ENCODE measurements around the gene FHL3.

FHL3 gene, protein sequence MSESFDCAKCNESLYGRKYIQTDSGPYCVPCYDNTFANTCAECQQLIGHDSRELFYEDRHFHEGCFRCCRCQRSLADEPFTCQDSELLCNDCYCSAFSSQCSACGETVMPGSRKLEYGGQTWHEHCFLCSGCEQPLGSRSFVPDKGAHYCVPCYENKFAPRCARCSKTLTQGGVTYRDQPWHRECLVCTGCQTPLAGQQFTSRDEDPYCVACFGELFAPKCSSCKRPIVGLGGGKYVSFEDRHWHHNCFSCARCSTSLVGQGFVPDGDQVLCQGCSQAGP

GRCh38 chr1:38005195-38006007, at the start of gene FHL3:
Gene FHL3 (minus strand): TSS chr1:38005514. CDS start chr1:37999412, 6,102 bp downstream.
- TF ChIP-seq, protein P1, sequence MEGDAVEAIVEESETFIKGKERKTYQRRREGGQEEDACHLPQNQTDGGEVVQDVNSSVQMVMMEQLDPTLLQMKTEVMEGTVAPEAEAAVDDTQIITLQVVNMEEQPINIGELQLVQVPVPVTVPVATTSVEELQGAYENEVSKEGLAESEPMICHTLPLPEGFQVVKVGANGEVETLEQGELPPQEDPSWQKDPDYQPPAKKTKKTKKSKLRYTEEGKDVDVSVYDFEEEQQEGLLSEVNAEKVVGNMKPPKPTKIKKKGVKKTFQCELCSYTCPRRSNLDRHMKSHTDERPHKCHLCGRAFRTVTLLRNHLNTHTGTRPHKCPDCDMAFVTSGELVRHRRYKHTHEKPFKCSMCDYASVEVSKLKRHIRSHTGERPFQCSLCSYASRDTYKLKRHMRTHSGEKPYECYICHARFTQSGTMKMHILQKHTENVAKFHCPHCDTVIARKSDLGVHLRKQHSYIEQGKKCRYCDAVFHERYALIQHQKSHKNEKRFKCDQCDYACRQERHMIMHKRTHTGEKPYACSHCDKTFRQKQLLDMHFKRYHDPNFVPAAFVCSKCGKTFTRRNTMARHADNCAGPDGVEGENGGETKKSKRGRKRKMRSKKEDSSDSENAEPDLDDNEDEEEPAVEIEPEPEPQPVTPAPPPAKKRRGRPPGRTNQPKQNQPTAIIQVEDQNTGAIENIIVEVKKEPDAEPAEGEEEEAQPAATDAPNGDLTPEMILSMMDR (IDR thresholded peaks at IDR 0.05; ENCODE audit: low read depth, low read length) = no peak
- H3K4me3 ChIP-seq (ENCODE audit: low read depth, low read length) = peak within 1 kb of the TSS; percentile 81

GRCh38 chr1:38053416-38054091, 48.2 kb upstream of the FHL3 start:
- TF ChIP-seq, protein P1 (IDR thresholded peaks at IDR 0.05; ENCODE audit: low read depth, low read length) = no peak
- no peak overlapping the region for H3K4me3 ChIP-seq (ENCODE audit: low read depth, low read length)

DNA sequence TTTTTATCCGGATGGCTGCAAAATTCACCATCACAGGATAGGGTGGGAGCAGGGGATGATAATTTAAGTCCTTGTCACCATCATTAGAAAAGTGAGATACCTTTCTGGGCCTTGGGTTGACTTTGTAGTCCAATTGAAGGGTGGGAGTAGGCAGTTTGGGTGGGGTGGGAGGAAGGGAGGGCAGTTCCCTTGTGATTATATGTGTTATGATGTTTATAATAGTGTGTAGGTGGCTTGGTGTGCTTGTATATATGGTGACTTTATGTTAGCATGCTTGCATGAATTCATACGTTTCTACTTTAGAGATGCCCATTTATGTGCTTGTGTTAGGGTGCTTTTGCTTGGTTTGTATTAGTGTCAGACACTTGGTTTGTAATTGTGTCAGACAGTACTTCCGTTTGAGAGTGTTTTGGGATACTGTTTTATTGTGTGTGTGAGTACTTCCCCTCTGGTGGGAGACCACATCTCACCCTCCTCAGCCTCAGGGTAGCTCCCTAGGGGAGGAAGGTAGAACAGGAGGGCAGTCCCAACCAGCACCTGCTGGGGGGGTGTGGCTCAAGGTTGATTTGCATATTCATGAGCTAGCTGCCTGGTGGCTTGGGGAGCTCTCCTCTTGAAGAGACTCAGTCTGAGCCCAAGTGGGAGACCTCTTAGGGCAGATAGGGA, 47.6 kb upstream of the FHL3 start:
- no peak overlapping the region for H3K4me3 ChIP-seq (ENCODE audit: low read depth, low read length)
- TF ChIP-seq, protein P1 (IDR thresholded peaks at IDR 0.05; ENCODE audit: low read depth, low read length) = no peak

GRCh38 chr1:38051079-38051543, 45.8 kb upstream of the FHL3 start:
- TF ChIP-seq, protein P1 (IDR thresholded peaks at IDR 0.05; ENCODE audit: low read depth, low read length) = no peak
- no peak overlapping the region for H3K4me3 ChIP-seq (ENCODE audit: low read depth, low read length)

DNA sequence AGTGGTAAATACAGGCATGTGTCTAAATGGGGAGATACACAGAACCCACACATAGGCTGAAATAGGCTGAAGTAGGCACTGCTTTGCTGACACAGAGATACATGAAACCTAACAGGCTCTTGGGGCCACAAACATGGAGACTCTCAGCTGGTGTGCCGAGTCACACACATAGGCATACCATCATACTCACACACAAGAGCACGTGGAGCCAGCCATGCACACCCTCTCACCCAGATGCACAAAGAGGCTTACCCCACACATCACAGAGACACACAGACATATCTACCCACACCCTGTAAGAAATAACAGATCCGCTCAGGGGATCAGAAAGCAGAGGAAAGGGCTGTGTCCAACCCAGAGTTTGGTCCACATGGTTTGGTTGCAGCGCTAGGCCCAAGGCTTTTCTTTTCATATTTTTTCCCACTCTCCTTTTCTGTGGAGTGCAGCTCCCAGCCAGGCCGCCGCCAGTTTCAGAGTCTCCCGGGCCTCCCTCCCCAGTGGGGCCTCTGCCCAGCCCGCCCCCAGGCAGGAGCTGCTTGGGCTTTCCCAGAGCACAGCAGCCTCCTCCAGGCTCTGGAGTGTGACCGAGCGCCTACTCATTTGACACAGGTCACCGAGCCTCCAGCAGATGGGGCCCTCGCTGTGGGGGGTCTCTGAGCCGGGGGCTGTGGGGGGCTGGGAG, 45.2 kb upstream of the FHL3 start:
- no peak overlapping the region for H3K4me3 ChIP-seq (ENCODE audit: low read depth, low read length)

DNA sequence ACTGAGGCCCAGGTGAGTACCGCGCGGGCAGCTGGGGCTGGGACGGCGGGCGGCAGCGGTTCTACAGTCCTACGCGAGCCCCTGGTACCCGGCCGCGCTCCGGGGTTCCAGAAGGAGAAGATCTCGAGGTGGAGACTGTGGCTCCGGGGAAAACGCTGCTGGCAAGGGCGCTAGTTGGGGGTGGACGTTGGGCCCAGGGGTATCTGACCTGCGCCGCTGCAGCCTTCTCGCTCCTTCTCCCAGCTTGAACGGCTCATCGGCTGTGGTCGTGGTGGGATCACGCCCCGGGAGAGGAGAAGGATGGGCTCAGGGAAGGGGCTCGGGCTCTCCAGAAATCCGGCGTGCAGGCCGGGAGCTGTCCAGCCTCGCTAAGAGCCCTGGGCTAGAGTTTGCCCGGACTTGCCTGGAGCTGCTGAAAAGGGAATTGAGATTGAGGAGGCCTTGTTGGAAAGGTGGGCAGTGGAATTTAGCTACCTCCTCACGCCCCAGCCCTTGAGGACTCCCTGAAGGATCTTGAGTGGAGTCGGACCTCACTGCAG, 42.4 kb upstream of the FHL3 start:
- H3K4me3 ChIP-seq (ENCODE audit: low read depth, low read length) = peak overlapping the region; percentile 55
- TF ChIP-seq, protein P1 (IDR thresholded peaks at IDR 0.05; ENCODE audit: low read depth, low read length) = no peak

More for the DNA sequence above, 45.2 kb upstream of the FHL3 start:
- TF ChIP-seq, protein P1 (IDR thresholded peaks at IDR 0.05; ENCODE audit: low read depth, low read length) = no peak

Measured in WI38 (cell line).